Endothelial cell of umbilical vein (primary cell): Measurements from ENCODE around the gene MAPK8IP3. TPM values are rescaled to one million over a fixed set of nuclear protein-coding genes. Genes with fewer than 3 reads are reported as not detected.

Experiments used
- BruUV-seq: library from RNA; stranded (reverse); fragments of 400-500 nt; replicated peaks from 2 replicates; lab custom pipeline; 2021; lab: Mats Ljungman, UMichigan
- CTCF ChIA-PET: fragments of 300-600, 350-600 bp; sonication (Branson Sonifier 250); formaldehyde crosslinking; loops from one replicate; lab custom pipeline; 2021; ENCODE audit warnings: antibody characterized with exemption, inconsistent platforms; lab: Charles Lee
- POLR2A ChIA-PET: fragments of 300-600, 350-600 bp; sonication (Branson Sonifier 250); formaldehyde crosslinking; loops from one replicate; lab custom pipeline; 2021; ENCODE audit warnings: antibody characterized with exemption, inconsistent platforms; lab: Charles Lee
- DNase-seq: peaks from one replicate; pipeline ENCODE4 v3.0.0-alpha.2; 2011; ENCODE audit warnings: low read depth, low spot score
- FAIRE-seq: peaks from 2 replicates; lab custom pipeline; 2011; peaks lifted over from hg19 to GRCh38; lab: Jason Lieb, UNC
- H2AFZ ChIP-seq: 2 replicates; pipeline ENCODE4 v1.6.0; 2012; ENCODE audit warnings: low read depth, low read length, control low read depth, inconsistent platforms
- H3K27ac ChIP-seq: 2 replicates; pipeline ENCODE4 v1.5.1; 2011; ENCODE audit warnings: low read depth, mild to moderate bottlenecking, control low read depth, low read length, moderate library complexity; ENCODE audit not compliant: insufficient read depth
- H3K27me3 ChIP-seq, 2 experiments: 2 replicates each; pipeline versions ENCODE4 v1.6.0 to v1.6.1; 2011; ENCODE audit warnings: low read length in 2 of 2, mixed read lengths in 1 of 2; ENCODE audit not compliant: control insufficient read depth in 2 of 2, insufficient read depth in 2 of 2
- H3K36me3 ChIP-seq, 2 experiments: 2 replicates in 1 of 2; 3 replicates in 1 of 2; pipeline ENCODE4 v1.5.1; 2011; ENCODE audit warnings: low read length in 2 of 2, mild to moderate bottlenecking in 1 of 2, moderate library complexity in 1 of 2; ENCODE audit not compliant: control insufficient read depth in 2 of 2, insufficient read depth in 2 of 2; ENCODE audit errors: extremely low read depth in 1 of 2
- H3K4me1 ChIP-seq: 3 replicates; pipeline ENCODE4 v1.5.1; 2011; ENCODE audit warnings: mild to moderate bottlenecking, low read length; ENCODE audit not compliant: control insufficient read depth, insufficient read depth; ENCODE audit errors: extremely low read depth
- H3K4me2 ChIP-seq: 2 replicates; pipeline ENCODE4 v1.6.1; 2011; ENCODE audit warnings: low read length, control low read depth, mixed read lengths; ENCODE audit not compliant: insufficient read depth
- H3K4me3 ChIP-seq, 3 experiments: fragments of 200-600 bp in 1 of 3; sonication (generic), shearing (Covaris generic) in 1 of 3; replicated peaks in 1 of 3; 2 replicates each; pipeline ENCODE4 v1.5.1; 2011 to 2016; ENCODE audit warnings: control low read depth in 3 of 3, low read length in 3 of 3, mild to moderate bottlenecking in 2 of 3, inconsistent platforms in 1 of 3, low read depth in 1 of 3, moderate library complexity in 1 of 3; ENCODE audit not compliant: insufficient read depth in 1 of 3
- H3K79me2 ChIP-seq: 2 replicates; pipeline ENCODE4 v1.6.0; 2012; ENCODE audit warnings: low read length, inconsistent platforms; ENCODE audit not compliant: control insufficient read depth, insufficient read depth
- H3K9ac ChIP-seq: replicated peaks from 2 replicates; pipeline ENCODE3; 2011; ENCODE audit warnings: low read length, control low read depth; ENCODE audit not compliant: insufficient read depth; ENCODE audit errors: extremely low read depth
- H3K9me1 ChIP-seq: replicated peaks from 3 replicates; pipeline ENCODE4 v1.6.0; 2011; ENCODE audit warnings: mild to moderate bottlenecking, low read length; ENCODE audit not compliant: control insufficient read depth, insufficient read depth; ENCODE audit errors: extremely low read depth
- H3K9me3 ChIP-seq: replicated peaks from 2 replicates; pipeline ENCODE4 v1.5.1; 2012; ENCODE audit warnings: low read length, inconsistent platforms; ENCODE audit not compliant: control insufficient read depth, insufficient read depth
- H4K20me1 ChIP-seq: replicated peaks from 2 replicates; pipeline ENCODE3; 2011; ENCODE audit warnings: mild to moderate bottlenecking, low read length; ENCODE audit not compliant: control insufficient read depth, insufficient read depth; ENCODE audit errors: extremely low read depth
- EZH2 ChIP-seq: IDR thresholded peaks from 2 replicates; pipeline ENCODE4 v1.6.1; 2012; ENCODE audit warnings: borderline replicate concordance, low read depth, mild to moderate bottlenecking, moderate library complexity, low read length, inconsistent platforms; ENCODE audit not compliant: severe bottlenecking
- FOS ChIP-seq: IDR thresholded peaks from 2 replicates; pipeline ENCODE4 v1.6.1; 2011; ENCODE audit warnings: mild to moderate bottlenecking, low read length, moderate library complexity, borderline replicate concordance; ENCODE audit not compliant: insufficient read depth
- GATA2 ChIP-seq: IDR thresholded peaks from 2 replicates; pipeline ENCODE4 v1.7.0; 2011; ENCODE audit warnings: low read depth, mild to moderate bottlenecking, moderate library complexity, mixed read lengths, low read length; ENCODE audit not compliant: insufficient read length, insufficient read depth
- JUN ChIP-seq: IDR thresholded peaks from 2 replicates; pipeline ENCODE4 v1.6.1; 2011; ENCODE audit warnings: borderline replicate concordance, low read depth; ENCODE audit not compliant: insufficient read length, insufficient read depth
- MYC ChIP-seq: IDR thresholded peaks from one replicate; pipeline ENCODE4 v1.6.1; 2011; ENCODE audit warnings: mild to moderate bottlenecking, low read depth, low read length
- POLR2A ChIP-seq: IDR thresholded peaks from 2 replicates; pipeline ENCODE4 v1.6.1; 2012; ENCODE audit warnings: low read depth, mild to moderate bottlenecking, control low read depth, low read length
- POLR2AphosphoS5 ChIP-seq: IDR thresholded peaks from 2 replicates; pipeline ENCODE4 v1.6.1; 2012; ENCODE audit warnings: low read depth, mild to moderate bottlenecking, control low read depth, low read length, moderate library complexity; ENCODE audit not compliant: insufficient read depth
- dilution Hi-C: fragments of 300-500 bp; cut with MboI; formaldehyde crosslinking; loops from one replicate; pipeline ENCODE4 v1.15.0; 2019; ENCODE audit warnings: low sequenced_read_pairs; ENCODE audit not compliant: extremely low pct_ligation_motif_present
- intact Hi-C: fragments of 100-400 bp; cut with micrococcal nuclease; formaldehyde crosslinking; loops from one replicate; pipeline ENCODE4 v1.10.0; 2022
- polyA plus RNA-seq, 4 experiments: library from polyadenylated mRNA; depleted of rRNA in 3 of 4; stranded (reverse) in 3 of 4; unstranded in 1 of 4; fragments of >200 nt; gene quantifications; 2 replicates each; pipeline versions ENCODE4 v1.2.1 to v1.2.3, GENCODE V29; 2011 to 2012; ENCODE audit warnings: missing spikeins in 1 of 4
- total RNA-seq: library from RNA; stranded (reverse); gene quantifications from 2 replicates; pipeline ENCODE4 v1.2.3, GENCODE V29; 2021
- TF ChIP-seq, protein P1 (sequence below): IDR thresholded peaks from 2 replicates; pipeline ENCODE4 v1.6.1; 2011; ENCODE audit not compliant: insufficient read depth, insufficient read length
- TF ChIP-seq, protein P2 (sequence below), 2 donors: IDR thresholded peaks; 1 replicate in 1 of 2; 2 replicates in 1 of 2; pipeline ENCODE4 v1.5.1; 2011; ENCODE audit warnings: low read length in 2 of 2, mild to moderate bottlenecking in 2 of 2, moderate library complexity in 2 of 2, control low read depth in 1 of 2, inconsistent platforms in 1 of 2, low read depth in 1 of 2; ENCODE audit not compliant: insufficient read depth in 1 of 2; ENCODE audit errors: extremely low read depth in 1 of 2

Gene MAPK8IP3
- total and polyA plus RNA-seq, 2 donors (not counting 3 experiments of a cell fraction or from before 2014, with no cell fraction given): 40.7 to 92.2 TPM

DNA sequence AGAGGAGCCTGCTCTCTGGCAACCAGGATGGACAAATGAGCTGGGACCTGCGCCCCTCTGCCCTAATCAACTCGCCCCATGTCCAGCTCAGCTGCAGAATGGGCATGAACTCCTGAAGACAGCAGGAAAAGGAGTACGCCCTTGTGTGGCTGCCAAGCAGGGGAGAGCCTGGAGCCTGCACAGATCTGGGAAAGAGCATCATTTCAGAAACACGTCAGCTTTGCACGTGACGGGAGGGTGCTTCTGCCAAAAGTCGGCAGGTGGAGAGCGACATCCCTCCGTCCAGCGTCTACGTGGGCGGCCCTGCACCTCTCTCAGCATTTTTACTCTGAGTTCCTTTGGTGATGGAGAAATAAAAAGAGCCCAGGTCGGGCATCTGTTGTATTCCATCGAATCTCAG, 46.9 kb downstream of the MAPK8IP3 start:
- no peaks in the 10 kb centered on the region for H3K27me3 ChIP-seq
- H3K9me3 ChIP-seq: no peaks in the 10 kb centered on the region
- H3K27ac ChIP-seq: no peak overlapping the region
- peaks cover 4 to 41% of the 10 kb centered on the region in 2 experiments for H3K36me3 ChIP-seq
- CTCF ChIA-PET: no interaction called here
- FAIRE-seq: no peak
- POLR2A ChIA-PET: no interaction called here
- H3K4me1 ChIP-seq: no peaks in the 10 kb centered on the region
- TF ChIP-seq EZH2 (no peak), GATA2 (no peak), MYC (no peak), FOS (no peak), POLR2A (no peak), JUN (no peak), POLR2AphosphoS5 (no peak)
- TF ChIP-seq, protein P1, sequence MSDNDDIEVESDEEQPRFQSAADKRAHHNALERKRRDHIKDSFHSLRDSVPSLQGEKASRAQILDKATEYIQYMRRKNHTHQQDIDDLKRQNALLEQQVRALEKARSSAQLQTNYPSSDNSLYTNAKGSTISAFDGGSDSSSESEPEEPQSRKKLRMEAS: no peak
- TF ChIP-seq, protein P2, sequence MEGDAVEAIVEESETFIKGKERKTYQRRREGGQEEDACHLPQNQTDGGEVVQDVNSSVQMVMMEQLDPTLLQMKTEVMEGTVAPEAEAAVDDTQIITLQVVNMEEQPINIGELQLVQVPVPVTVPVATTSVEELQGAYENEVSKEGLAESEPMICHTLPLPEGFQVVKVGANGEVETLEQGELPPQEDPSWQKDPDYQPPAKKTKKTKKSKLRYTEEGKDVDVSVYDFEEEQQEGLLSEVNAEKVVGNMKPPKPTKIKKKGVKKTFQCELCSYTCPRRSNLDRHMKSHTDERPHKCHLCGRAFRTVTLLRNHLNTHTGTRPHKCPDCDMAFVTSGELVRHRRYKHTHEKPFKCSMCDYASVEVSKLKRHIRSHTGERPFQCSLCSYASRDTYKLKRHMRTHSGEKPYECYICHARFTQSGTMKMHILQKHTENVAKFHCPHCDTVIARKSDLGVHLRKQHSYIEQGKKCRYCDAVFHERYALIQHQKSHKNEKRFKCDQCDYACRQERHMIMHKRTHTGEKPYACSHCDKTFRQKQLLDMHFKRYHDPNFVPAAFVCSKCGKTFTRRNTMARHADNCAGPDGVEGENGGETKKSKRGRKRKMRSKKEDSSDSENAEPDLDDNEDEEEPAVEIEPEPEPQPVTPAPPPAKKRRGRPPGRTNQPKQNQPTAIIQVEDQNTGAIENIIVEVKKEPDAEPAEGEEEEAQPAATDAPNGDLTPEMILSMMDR (IDR thresholded peaks at IDR 0.05; ENCODE audit: extremely low read depth in 1 of 2, insufficient read depth in 1 of 2, low read depth in 1 of 2, low read length in 2 of 2): no peak
- H4K20me1 ChIP-seq: no peaks in the 10 kb centered on the region
- no peak overlapping the region for H2AFZ ChIP-seq
- no peak for DNase-seq
- intact Hi-C loops: no loop called here
- H3K4me3 ChIP-seq: no peak overlapping the region
- no peaks in the 10 kb centered on the region for H3K79me2 ChIP-seq
- no peaks in the 10 kb centered on the region for H3K9me1 ChIP-seq
- no TSS peak for BruUV-seq
- dilution Hi-C loops: no loop called here
- H3K4me2 ChIP-seq: no peak overlapping the region
- H3K9ac ChIP-seq: no peak overlapping the region
